GM12878 (cell line): ENCODE measurements around the gene STAC2.

ENCODE experiments used
- ASH2L ChIP-seq: fragments of 300-600, 200-600 bp; sonication (generic); IDR thresholded peaks from 2 replicates; pipeline ENCODE4 v1.6.1; 2017; ENCODE audit warnings: low read depth, mild to moderate bottlenecking, borderline replicate concordance
- BACH1 ChIP-seq: fragments of 450-650 bp; IDR thresholded peaks from 2 replicates; pipeline ENCODE4 v1.6.1; 2017; ENCODE audit warnings: mild to moderate bottlenecking, borderline replicate concordance
- CTCF ChIP-seq, 3 experiments: IDR thresholded peaks in 2 of 3; conservative IDR thresholded peaks in 1 of 3; 2 replicates each; pipeline ENCODE4 v1.5.1; 2011; ENCODE audit warnings: low read depth in 3 of 3, low read length in 3 of 3, mild to moderate bottlenecking in 3 of 3, control low read depth in 2 of 3, moderate library complexity in 2 of 3, inconsistent platforms in 1 of 3, mixed read lengths in 1 of 3; ENCODE audit not compliant: control insufficient read depth in 2 of 3, insufficient read depth in 1 of 3; ENCODE audit errors: extremely low read depth in 1 of 3
- REST ChIP-seq: IDR thresholded peaks from 2 replicates; pipeline ENCODE4 v1.6.1; 2012; ENCODE audit warnings: mild to moderate bottlenecking, low read depth, low read length
- ZBTB33 ChIP-seq: fragments of 450-650 bp; IDR thresholded peaks from 2 replicates; pipeline ENCODE4 v1.6.1; 2017; ENCODE audit warnings: mild to moderate bottlenecking

DNA sequence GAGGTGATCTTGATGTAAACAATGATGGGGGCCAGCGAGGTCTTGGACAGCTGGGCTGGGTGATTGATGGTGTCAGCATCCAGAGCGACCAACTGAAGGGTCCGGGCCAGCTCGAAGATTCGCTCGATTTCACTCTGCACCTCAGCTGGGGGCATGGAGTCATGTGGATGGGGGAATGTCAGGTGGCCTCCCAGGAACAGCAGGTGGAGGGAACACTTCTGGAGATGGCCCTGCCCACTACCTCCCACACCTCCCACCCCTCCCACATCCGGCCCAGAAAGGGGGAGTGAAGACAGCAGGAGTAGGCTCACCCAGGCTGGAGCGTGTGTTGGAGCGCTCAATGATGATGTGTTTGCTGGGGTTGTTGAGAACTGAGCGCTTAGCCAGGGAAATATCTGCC lies 42.0 kb downstream of the STAC2 start:
- TF ChIP-seq CTCF (IDR thresholded peaks at IDR 0.05 in 2 of 3, conservative IDR thresholded peaks at IDR 0.05 in 1 of 3; ENCODE audit: control insufficient read depth in 2 of 3, extremely low read depth in 1 of 3, insufficient read depth in 1 of 3, low read depth in 3 of 3, low read length in 3 of 3) (no peak), REST (no peak), ZBTB33 (no peak), ASH2L (no peak), BACH1 (no peak)
